Prostate gland (tissue), 2 donors: ENCODE measurements around the gene FHIT. TPM values are rescaled to one million over a fixed set of nuclear protein-coding genes. Genes with fewer than 3 reads are reported as not detected.

Experiments
- DNase-seq: peaks from one replicate; pipeline ENCODE4 v3.0.0-alpha.2; 2019; ENCODE audit warnings: low spot score
- H3K27ac ChIP-seq, 2 donors: fragments of 200-600 bp; sonication (generic); 2 replicates each; pipeline ENCODE4 v1.5.1; 2017 to 2019
- H3K27me3 ChIP-seq: fragments of 200-600 bp; sonication (generic); replicated peaks from 2 replicates; pipeline ENCODE4 v1.5.1; 2019; ENCODE audit not compliant: insufficient read depth
- H3K36me3 ChIP-seq, 2 donors: fragments of 200-600 bp; sonication (generic); 1 replicate in 1 of 2; 2 replicates in 1 of 2; pipeline versions ENCODE4 v1.5.1 to v1.8.1; 2017 to 2019
- H3K4me1 ChIP-seq: fragments of 200-600 bp; sonication (generic); replicated peaks from 2 replicates; pipeline ENCODE4 v1.5.1; 2019
- H3K4me3 ChIP-seq, 2 donors: fragments of 200-600 bp; sonication (generic); 2 replicates each; pipeline ENCODE4 v1.5.1; 2017 to 2019
- H3K9me3 ChIP-seq: fragments of 200-600 bp; sonication (generic); 2 replicates; pipeline ENCODE4 v1.5.1; 2017
- CTCF ChIP-seq, 4 experiments: fragments of 200-600 bp in 2 of 4; fragments of 450-650 bp in 2 of 4; sonication (generic) in 2 of 4; IDR thresholded peaks; 1 replicate in 3 of 4; 2 replicates in 1 of 4; pipeline ENCODE4 v1.5.1; 2016 to 2019; ENCODE audit warnings: antibody characterized with exemption in 4 of 4, mild to moderate bottlenecking in 2 of 4, moderate library complexity in 2 of 4
- POLR2A ChIP-seq: fragments of 450-650 bp; IDR thresholded peaks from one replicate; pipeline ENCODE4 v1.6.1; 2016; ENCODE audit warnings: antibody characterized with exemption, mild to moderate bottlenecking
- POLR2AphosphoS5 ChIP-seq: sonication (generic); formaldehyde crosslinking; IDR thresholded peaks from one replicate; pipeline ENCODE4 v1.6.1; 2017; ENCODE audit warnings: antibody characterized with exemption
- WGBS: methylation state at CpG from one replicate; pipeline ENCODE4 v1.1.5; 2018; 5-methylcytosine and 5-hydroxymethylcytosine counted together
- intact Hi-C: fragments of 100-400 bp; cut with DNase I; formaldehyde crosslinking; loops from one replicate; pipeline ENCODE4 v1.14.2; 2022
- total RNA-seq, 2 donors: library from RNA; depleted of rRNA; stranded (reverse); fragments of >200 nt; gene quantifications; one replicate each; pipeline ENCODE4 v1.1.0, GENCODE V29; 2016

The FHIT gene
- total RNA-seq, 2 donors from 2014 or later, result 6.4 to 10.4 TPM

GRCh38 chr3:60803216-60804173 lies 447.8 kb downstream of the FHIT start:
- H3K9me3 ChIP-seq, result no peaks in the 10 kb centered on the region
- whole genome bisulfite sequencing, result 68% methylated on average over 19 of the region's 19 CpGs
- TF ChIP-seq CTCF (IDR thresholded peaks at IDR 0.05) (no peak), POLR2AphosphoS5 (no peak), POLR2A (no peak)

GRCh38 chr3:60801307-60801706 lies 449.9 kb downstream of the FHIT start:
- no peaks in the 10 kb centered on the region for H3K36me3 ChIP-seq
- intact Hi-C loops, result no loop called here
- 91% methylated on average over 2 of the region's 2 CpGs for WGBS

More at GRCh38 chr3:60803216-60804173, 447.8 kb downstream of the FHIT start:
- H3K27ac ChIP-seq, result no peak overlapping the region
- no peaks in the 10 kb centered on the region for H3K36me3 ChIP-seq
- no peak overlapping the region for H3K4me3 ChIP-seq
- no peak for DNase-seq
- H3K4me1 ChIP-seq, result no peaks in the 10 kb centered on the region
- no peaks in the 10 kb centered on the region for H3K27me3 ChIP-seq
- intact Hi-C loops, result no loop called here

GRCh38 chr3:60798456-60798855 lies 452.8 kb downstream of the FHIT start:
- no peaks in the 10 kb centered on the region for H3K27me3 ChIP-seq
- H3K27ac ChIP-seq, result no peak overlapping the region
- no peak for DNase-seq
- H3K9me3 ChIP-seq, result no peaks in the 10 kb centered on the region
- H3K4me3 ChIP-seq, result no peak overlapping the region
- no peaks in the 10 kb centered on the region for H3K36me3 ChIP-seq
- no peak for TF ChIP-seq POLR2A
- TF ChIP-seq CTCF (IDR thresholded peaks at IDR 0.05), result no peak
- TF ChIP-seq POLR2AphosphoS5, result no peak
- no peaks in the 10 kb centered on the region for H3K4me1 ChIP-seq
- intact Hi-C loops, result no loop called here

More at GRCh38 chr3:60801307-60801706, 449.9 kb downstream of the FHIT start:
- no peak overlapping the region for H3K4me3 ChIP-seq
- TF ChIP-seq CTCF (IDR thresholded peaks at IDR 0.05) (no peak), POLR2A (no peak), POLR2AphosphoS5 (no peak)
- DNase-seq, result no peak
- H3K4me1 ChIP-seq, result no peaks in the 10 kb centered on the region
- no peaks in the 10 kb centered on the region for H3K27me3 ChIP-seq
- H3K9me3 ChIP-seq, result no peaks in the 10 kb centered on the region
- no peak overlapping the region for H3K27ac ChIP-seq

- no peak overlapping the region for H3K4me3 ChIP-seq
- WGBS, result 75% methylated on average over 3 of the region's 3 CpGs
- no peak overlapping the region for H3K27ac ChIP-seq
- H3K27me3 ChIP-seq, result no peaks in the 10 kb centered on the region
- no peak for DNase-seq
- no peaks in the 10 kb centered on the region for H3K36me3 ChIP-seq
- H3K9me3 ChIP-seq, result no peaks in the 10 kb centered on the region
- no peak for TF ChIP-seq POLR2A
- TF ChIP-seq POLR2AphosphoS5, result no peak
- no peak for TF ChIP-seq CTCF (IDR thresholded peaks at IDR 0.05)
- H3K4me1 ChIP-seq, result no peaks in the 10 kb centered on the region
- intact Hi-C loops, result no loop called here
These were observed 458.9 kb downstream of the FHIT start for GRCh38 chr3:60792249-60792852.
